ENCODE measurements around the gene ALG14.
"Not testable (repeated sequence)": the region's sequence is repeated elsewhere in the genome, so short reads cannot be mapped to it uniquely, and the experiment has no call there.

The ALG14 gene

DNA sequence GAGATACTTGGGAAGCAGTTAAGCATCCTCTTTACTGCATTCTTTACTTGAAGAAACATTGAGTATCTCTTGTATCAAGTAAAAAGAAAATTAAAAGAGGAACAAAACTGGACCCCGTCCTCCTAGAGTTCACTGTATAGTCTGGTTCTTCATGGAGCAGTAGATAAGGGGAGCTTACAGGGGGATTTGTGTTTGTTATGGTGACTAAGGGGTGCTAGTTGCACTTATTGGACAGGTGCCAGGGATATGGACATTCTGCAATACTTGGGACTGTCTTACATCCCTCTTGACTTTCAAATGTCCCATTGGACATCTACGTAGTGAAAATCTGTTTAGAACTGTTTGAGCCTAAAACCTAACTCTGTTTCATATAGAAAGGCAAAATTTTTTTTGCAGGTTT, 67.2 kb downstream of the ALG14 start:
- no peak for DNase-seq

DNA sequence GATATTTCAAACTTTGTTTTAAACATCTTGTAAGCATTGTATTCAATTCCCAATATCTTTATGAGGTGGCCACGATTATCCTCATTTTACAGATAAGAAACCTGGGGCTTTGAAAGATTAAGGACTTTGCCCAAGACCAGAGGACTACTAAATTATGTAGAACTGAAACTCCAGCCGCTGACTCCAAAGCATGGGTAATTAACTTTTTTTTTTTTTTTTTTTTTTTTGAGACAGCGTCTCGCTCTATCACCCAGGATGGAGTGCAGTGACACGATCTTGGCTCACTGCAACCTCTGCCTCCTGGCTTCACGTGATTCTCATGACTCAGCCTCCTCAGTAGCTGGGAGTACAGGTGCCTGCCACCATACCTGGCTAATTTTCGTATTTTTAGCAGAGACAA, 68.7 kb downstream of the ALG14 start:
- DNase-seq, result no peak

DNA sequence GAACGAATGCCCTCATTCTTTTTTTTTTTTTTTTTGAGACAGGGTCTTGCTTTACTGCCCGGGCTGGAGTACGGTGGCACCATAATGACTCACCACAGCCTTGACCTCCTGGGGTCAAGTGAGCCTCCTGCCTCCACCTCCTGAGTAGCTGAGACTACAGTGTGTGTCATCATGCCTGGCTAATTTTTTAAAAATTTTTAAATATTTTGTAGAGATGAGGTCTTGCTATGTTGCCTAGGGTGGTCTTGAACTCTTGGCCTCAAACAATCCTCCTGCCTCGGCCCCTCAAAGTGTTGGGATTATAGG, 69.4 kb downstream of the ALG14 start:
- DNase-seq, result no peak

DNA sequence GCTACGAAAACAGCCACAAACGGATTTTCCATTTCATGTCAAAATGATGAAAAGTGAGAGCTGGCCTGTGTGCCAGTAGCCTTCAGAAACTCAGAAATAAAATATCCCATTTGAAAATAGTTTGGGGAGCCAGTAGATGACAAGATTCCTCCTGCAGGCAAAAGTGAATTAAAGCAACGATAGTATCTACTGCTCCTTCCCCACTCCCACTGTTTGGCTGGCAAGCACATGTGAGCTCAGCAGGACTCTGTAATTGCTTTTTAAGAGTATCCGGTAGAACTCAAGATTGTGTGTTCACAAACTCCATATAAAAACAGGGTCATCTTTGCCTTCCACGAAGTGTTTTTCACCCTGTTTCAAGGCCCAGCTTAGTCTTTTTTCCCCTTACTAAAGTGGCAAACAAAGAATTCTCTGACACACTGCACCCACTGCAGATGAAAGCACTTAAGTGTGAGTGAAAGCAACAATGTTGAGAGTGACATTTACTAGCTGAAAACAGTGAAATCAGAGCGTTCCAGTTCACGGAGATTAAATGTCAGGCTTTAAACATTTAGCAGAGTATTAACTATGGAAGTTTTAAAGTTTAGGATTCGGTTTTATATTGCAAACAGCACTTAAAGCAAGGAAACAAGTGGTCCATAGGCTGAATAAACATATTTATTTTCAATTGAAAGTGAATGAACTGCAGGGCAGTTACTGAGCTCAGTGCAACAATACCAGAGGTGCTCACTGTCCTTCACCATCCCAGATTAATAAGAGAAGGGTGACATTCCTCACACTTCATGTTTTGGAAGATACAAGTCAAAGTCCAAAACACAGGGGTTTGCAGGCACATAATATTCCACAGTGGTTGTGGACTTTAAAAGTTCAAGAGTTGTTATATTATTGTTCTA, 70.0 kb downstream of the ALG14 start:
- no peak for DNase-seq

DNA sequence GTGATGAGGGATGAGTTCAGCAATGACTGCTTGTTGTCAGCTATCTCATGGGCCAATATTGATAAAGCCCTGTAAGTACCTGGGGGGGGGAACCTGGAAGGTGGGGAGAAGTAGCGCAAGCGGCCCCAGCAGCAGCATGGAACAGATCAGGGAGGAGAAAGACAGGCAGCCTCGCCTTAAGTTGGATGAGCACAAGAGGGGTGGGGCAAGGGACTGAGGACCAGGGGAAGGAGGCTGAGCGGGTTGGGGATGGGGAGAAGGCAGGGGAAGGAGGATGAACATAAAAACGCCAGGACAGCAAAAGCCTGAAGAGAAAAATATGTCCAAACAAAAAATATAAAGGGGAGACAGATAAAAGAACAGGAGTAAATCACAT, 70.6 kb downstream of the ALG14 start:
- no peak for DNase-seq

DNA sequence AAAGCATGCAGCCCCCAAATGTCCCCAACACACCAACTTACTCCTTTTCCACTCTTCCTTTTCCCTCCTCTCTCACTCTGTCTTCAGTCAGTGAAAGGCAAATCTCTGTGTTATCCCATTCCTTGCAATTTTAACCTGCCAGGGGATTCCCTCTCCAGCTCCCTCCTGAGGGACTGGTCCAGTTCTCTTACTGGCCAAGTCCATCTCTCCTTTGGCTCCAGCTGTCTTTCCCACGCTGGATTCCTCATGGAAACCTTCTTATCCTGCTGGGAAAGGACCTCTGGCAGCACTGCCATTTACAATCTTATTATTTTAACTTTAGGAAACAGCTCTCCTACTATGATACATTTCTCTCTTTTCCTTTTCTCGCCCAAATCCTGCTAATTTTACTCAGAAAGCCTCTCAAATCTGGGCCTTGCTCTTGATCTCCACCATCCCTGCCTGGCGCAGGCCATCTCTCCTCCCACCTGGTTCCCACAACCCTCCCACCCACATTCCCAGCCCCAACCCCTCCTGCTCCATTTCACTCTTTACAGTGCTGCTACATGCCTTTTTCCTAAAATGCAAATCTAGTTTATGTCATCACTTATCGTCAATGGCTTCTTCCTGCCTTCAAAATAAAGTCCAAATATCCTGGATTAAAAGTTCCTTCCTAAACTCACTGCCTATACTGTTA, 73.2 kb downstream of the ALG14 start:
- no peak for DNase-seq

DNA sequence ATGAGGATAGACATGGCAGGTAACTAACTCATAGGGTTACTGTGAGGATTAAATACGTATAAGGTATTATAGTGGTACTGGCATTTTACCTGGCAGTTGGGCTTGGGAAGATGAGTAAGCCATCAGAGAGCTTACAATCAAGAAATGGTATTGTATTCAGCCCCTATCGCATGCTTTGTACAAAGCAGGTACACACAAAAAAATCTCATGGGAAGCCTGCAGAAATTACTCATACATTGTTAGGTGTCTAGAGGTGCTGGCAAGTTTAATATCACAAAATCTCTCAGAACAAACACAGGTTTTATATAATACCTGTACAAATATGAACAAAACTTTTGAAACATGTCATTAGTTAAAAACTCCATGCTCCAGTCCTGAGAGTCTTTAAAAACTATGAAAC, 74.0 kb downstream of the ALG14 start:
- DNase-seq, result no peak

DNA sequence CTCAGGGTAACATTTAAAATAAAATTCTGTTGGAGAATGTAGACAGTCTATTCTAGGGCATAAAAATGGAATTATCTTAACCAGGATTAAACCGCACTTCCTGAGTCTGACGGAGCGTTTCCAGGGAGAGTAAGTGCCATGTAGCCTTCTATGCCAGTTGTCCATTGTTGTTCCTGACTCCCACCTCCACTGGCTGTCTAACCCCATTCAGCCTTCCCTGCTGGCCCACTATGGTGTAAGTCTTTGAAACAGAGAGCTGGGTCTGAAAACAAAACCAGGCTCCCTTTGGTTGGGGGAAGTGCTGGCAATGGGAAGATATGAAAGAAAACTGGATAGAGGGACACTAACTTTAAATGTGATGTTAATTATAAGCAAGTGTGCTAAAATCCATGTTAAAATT, 74.6 kb downstream of the ALG14 start:
- DNase-seq, result no peak

DNA sequence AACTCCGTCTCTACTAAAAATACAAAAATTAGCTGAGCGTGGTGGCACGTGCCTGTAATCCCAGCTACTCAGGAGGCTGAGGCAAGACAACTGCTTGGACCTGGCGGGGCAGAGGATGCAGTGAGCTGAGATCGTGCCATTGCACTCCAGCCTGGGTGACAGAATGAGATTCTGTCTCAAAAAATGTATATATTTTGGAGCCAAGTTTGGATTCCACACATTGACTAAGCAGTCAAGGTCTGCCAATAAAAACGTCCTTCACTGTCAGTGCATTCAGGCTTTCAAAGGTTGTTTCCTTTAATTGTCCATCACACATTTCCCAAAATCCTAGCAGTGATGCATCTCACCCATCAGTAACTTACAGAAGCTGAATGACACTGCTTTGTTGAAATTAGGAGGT, 77.2 kb downstream of the ALG14 start:
- not testable (repeated sequence) for DNase-seq

DNA sequence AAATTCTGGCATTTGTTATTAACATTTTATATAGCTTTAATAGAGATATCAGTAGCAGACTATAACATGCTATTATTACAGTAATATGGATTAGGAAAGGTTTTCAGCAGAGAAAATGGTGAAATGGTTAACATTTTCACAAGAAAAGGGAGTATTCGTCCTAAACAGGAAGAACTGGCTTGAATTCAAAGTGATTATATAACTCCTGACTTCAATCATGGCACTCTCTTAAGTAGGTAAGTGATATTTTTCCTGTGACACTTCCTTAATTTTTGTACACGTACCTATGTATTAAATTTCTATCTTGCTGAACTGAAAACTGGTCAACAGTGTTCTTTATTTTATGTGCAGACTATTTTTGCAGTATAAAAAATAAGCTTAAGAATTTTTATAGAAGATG, 77.9 kb downstream of the ALG14 start:
- no peak for DNase-seq

DNA sequence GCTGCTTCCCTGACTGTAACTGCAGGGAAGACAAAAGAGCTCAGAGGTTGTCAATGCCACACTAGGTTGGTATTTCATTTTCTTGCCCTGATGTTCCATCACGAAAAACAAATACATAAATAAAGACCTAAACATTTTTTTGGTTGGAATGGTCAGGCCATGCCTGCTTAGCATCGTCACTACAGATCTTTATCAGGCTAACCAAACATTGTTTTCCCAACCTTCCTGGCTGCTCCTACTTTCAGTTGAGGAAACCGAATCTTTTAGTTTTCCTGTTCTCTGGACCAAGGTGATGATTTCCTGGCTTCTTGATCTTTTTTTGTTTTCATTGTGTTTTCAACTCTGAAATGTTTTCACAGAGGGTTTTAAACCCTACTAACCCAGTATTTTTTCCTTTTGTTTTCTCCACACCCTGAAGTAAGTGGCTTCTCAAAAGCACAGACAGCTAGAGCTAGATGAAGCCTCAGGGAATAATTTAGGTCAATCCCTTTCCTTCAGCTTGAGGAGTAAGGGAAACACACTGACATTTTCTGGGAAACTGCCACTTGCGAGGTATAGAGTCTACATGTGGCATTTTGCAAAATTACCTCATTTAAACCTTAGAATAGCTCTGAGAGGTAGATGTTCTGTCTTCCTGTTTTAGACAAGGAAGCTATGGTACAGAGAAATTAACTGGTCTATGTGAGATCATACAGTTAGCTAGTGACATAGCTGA, 78.7 kb downstream of the ALG14 start:
- DNase-seq, result no peak

DNA sequence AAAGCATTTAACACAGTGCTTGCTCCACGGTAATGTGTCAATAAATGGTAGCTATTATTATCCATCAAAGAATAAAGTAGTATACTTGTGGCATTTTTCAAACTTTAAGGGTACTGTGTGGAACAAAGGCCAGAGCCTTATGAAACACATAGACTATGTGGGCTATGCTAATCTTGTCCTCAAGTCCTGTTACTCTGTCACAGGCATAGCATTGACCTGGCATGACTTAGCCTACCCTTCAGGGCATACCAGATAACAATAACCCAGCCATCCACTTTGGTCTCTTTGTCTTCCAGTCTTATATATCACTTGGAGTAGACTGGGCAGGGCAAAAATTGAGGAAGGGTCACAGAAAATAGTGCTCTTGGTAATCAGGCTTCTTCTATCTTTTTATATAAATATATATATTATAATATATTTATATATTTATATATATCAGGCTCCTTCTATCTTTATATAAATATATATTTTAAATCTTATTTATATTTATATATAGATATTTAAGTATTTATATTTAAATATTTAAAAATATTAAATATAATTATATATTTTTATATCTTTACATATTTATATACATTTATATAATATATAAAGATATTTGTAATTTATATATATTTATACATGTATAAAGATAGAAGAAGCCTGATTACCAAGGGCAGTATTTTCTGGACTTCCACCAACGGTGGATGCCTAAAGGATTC, 79.7 kb downstream of the ALG14 start:
- DNase-seq, result no peak

DNA sequence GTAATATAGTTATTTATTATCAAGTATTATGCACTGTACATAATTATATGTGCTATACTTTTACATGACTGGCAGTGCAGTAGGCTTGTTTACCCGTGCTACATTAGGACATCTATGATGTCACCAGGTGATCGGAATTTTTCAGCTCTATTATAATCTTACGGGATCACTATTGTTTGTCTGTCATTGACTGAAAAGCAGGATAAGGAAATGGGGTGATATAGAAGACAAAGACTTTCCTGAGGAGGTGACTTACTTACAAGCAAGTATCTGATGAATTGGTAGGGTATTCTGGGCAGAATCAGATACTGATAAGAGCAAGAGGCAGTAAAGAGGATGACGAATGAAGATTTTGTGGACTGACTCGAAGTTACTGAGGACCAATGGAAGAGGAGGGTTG, 80.6 kb downstream of the ALG14 start:
- no peak for DNase-seq

DNA sequence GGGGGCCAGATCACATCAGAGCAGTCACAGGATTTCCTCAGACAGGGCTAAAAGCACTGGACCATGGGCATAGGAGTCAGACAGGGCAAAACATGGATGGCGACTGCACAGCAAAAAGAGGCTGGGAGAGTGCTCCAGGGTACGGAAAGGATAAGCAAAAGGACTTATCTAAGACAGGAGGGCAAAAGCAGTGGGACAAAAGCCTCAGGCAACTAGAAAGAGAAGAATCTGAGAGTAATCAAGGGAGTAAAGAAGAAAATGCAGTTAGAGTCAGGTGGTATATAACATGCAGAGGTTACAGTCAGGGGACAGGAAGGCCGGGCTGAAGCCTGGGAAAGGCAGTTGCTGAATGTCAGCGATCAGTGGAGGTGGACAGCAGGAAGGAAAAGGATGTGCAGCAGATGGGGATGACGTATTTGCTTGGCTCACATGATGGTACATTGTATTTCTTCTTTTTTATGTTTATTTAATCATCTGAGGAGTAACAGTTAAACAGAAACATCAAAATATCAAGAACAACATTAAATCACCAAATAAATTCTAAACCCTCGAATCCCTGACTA, 82.8 kb downstream of the ALG14 start:
- no peak for DNase-seq

DNA sequence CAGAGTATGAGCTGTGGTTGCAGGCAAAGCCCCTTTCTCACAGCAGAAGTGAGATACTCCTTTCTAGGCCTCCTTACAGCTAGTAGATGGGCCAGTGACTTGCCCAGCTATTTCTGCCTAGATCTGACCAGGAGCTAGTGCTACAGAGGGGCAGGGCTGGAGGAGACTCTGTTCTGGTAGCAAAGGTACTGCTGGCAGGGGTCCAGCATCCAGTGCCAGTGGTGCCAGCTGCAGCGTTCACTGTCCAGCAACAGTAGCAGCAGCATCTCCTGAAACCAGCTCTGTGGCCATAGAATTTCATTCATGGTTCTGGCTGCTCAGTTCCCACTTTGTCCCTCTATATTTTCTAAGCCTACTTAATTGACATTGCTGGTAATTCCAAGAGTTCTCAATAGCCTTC, 83.4 kb downstream of the ALG14 start:
- DNase-seq, result no peak

DNA sequence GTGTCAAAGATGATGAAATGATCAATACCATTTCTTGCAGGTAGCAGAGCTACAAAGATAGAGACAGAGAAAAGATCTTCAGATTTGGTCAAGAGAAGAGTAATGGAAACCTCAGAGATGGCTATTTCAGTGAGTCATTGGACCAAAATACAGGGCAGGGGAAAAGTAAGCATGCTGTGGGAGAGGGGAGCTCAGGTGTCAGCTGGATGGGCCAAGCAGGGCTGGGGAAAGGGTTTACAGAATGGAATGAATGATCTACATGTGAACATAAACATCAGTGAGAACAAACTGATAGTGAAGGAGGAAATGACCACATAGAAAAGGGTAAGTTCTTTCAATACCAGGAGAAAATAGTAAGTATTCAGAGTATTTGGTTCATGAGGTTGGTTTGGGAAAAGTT, 84.4 kb downstream of the ALG14 start:
- no peak for DNase-seq

DNA sequence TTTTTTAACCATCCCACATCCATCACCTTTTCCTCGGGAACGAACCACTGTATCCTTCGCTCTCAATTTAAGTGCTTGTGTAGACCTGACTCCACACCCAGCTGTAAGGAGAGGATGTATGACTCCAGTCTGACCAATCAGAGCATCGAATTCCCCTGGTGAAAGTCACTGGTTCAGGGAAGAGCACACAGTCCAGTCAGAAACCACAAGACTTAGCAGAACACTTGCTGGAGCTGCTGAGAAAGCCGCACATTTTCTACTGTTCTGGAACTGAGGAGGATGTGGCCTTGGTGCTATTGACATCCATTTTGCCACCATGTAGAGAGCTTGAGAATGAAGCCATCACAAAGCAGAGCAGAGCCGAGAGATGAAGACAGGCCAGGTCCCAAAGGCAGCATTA, 86.0 kb downstream of the ALG14 start:
- peak; percentile 75 for DNase-seq

DNA sequence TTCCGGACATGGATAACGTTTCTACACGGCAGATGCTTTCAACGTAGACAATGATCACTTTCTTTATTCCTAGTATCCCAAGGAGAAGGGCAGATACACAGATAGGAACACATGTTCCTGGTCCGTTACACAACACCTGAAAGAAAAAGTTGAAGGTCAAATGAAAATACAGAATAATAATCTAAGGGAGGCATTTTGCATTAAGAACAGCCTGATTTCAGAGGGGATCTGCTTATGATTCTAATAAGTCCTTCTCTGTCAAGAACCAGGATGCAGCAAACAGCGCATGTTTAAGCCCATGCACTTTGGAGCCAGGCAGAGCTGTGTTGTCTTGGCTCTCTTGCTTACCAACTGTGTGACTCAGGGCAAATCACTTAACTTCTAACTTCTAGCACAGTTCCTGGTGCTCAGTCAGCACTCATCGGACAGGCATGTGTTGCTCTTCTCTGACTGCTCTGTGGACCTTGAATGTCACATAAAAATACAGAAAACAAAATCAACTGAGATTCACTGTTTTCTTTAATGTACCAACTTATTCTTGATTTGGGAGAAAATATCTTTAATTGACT, 89.5 kb downstream of the ALG14 start:
- DNase-seq, result peak; percentile 84

DNA sequence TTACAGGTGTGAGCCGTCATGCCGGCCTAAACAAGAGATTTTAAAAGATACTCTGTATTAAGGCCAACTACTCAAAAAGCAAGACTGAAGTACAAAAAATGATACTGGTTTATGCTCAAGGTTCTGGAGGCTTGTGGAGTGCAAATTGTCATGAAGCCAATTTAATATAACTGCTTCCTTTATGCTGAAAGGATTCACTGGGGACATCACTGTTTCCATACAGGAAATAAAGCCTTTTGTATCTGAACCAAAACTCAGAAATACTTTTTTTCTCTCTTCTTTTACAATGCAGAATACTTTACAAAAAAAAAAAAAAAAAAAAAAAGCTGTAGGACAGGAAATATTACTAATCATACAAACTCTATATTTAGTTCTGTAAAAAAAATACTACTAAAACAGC, 90.4 kb downstream of the ALG14 start:
- DNase-seq, result no peak

DNA sequence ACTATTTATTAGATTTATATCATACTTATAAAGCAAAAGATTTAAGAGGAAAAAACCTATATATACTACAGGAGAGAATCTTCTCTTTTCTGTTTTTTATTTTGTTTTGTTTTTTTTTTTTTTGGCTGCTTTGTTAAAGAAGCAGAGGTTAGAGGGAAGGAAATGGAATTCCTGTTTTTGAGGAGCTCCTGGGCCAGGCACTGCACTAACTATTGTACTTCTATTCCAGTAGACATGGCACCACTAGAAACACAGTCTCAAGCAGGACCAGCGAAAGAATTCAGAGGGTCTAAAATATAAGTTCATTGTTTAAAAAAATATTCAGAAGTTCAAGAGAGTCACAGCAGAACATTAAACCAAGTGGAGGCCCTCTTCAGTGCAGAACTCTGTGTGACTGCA, 91.2 kb downstream of the ALG14 start:
- no peak for DNase-seq

DNA sequence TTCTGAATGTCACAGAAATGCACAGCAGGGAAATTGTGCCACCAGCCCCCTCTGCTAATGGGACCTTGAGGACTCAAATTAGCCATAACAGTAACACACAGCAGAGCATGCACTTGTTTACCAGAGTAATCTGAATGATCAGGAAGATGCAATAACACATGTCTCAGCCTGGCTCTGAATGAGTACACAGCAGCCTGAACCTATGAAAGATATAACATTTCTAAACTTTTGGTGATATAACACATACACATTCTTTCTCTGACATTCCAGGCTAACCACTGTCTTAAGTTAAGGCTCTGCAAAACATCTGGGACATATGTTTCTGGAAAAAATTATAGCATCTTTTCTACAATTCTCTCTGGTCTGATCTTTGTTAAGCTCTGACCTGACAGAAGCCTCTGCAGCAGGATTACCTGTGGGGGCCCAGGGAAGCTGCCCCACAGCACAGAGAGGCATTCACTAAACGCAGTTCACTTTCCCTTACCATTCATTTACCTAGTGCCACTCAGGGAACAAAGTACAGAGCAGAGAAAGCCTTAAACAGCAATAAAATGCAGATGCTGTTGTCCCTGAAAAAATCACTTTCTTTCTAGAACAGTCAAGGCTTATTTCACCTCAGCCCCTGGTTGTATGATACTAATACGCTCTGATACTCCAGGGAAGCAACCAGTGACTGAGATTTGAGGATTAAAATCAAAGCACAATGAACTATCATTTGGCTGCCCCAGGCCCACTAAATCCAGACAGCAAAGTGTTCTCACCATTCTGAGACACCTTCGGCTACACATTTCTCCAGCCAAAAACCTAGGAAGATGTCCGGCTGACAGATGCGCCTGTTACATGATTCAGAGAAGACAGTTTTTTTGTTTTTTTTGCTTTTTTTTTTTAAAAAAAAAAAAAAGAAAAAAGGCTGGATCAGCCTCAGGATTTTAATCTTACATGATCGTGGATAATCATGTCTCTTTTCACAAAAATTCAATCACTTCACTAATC, 91.9 kb downstream of the ALG14 start:
- peak; percentile 82 for DNase-seq

All from fibroblast of skin of abdomen (primary cell).